ENCODE data around the gene SPRTN. TPM values are rescaled to one million over a fixed set of nuclear protein-coding genes. Genes with fewer than 3 reads are reported as not detected.
A peak's percentile ranks its signal among the peaks of the same experiment; 100 is the strongest.

SPRTN gene
- 10 to 100 TPM; 13.8 to 23.6 (median 15.2) TPM for total RNA-seq

GRCh38 chr1:231338270-231339128 lies at the start of gene SPRTN:
SPRTN (plus strand) TSS chr1:231338293; CDS start chr1:231338384, 91 bp downstream.
- Histone ChIP-seq H3K9me3 (no peaks in the 10 kb centered on the region), H3K4me3 (peak within 1 kb of the TSS; percentile 72 to 88 (median 77)), H3K4me1 (peaks cover 0 to 21% of the 10 kb centered on the region in 2 donors), H3K27me3 (no peaks in the 10 kb centered on the region), H3K27ac (peak within 1 kb of the TSS; percentile 97 to 98), H3K36me3 (no peaks in the 10 kb centered on the region)
- TF ChIP-seq POLR2A (IDR thresholded peaks at IDR 0.05) (no peak), POLR2AphosphoS5 (IDR thresholded peaks at IDR 0.05) (peak in 1 of 3 donors; percentile 21)
- no peak for DNase-seq (ENCODE audit: low spot score in 2 of 2)
- intact Hi-C loops (cut with DNase I; ENCODE audit: low total_unique reads): no loop called here

GRCh38 chr1:231295938-231296337 lies 42.2 kb upstream of the SPRTN start:
- Histone ChIP-seq H3K27me3 (no peaks in the 10 kb centered on the region), H3K36me3 (no peaks in the 10 kb centered on the region), H3K4me3 (no peak overlapping the region), H3K4me1 (no peaks in the 10 kb centered on the region), H3K9me3 (no peaks in the 10 kb centered on the region), H3K27ac (no peak overlapping the region)
- no peak for DNase-seq (ENCODE audit: low spot score in 2 of 2)
- intact Hi-C loops (cut with DNase I; ENCODE audit: low total_unique reads): no loop called here
- TF ChIP-seq POLR2AphosphoS5 (IDR thresholded peaks at IDR 0.05): no peak
- TF ChIP-seq POLR2A (IDR thresholded peaks at IDR 0.05): no peak
- no peak for TF ChIP-seq CTCF (IDR thresholded peaks at IDR 0.05)

GRCh38 chr1:231301990-231302389 lies 36.1 kb upstream of the SPRTN start:
- no peaks in the 10 kb centered on the region for H3K9me3 ChIP-seq
- no peaks in the 10 kb centered on the region for H3K27me3 ChIP-seq
- DNase-seq (ENCODE audit: low spot score in 2 of 2): no peak
- no peak overlapping the region for H3K4me3 ChIP-seq
- intact Hi-C loops (cut with DNase I; ENCODE audit: low total_unique reads): no loop called here
- no peak overlapping the region for H3K27ac ChIP-seq
- no peaks in the 10 kb centered on the region for H3K4me1 ChIP-seq
- TF ChIP-seq POLR2AphosphoS5 (IDR thresholded peaks at IDR 0.05): no peak
- no peak for TF ChIP-seq POLR2A (IDR thresholded peaks at IDR 0.05)
- no peak for TF ChIP-seq CTCF (IDR thresholded peaks at IDR 0.05)
- no peaks in the 10 kb centered on the region for H3K36me3 ChIP-seq

- no peaks in the 10 kb centered on the region for H3K4me1 ChIP-seq
- H3K9me3 ChIP-seq: no peaks in the 10 kb centered on the region
- no peak for DNase-seq (ENCODE audit: low spot score in 2 of 2)
- no peaks in the 10 kb centered on the region for H3K36me3 ChIP-seq
- intact Hi-C loops (cut with DNase I; ENCODE audit: low total_unique reads): no loop called here
- no peak overlapping the region for H3K27ac ChIP-seq
- no peaks in the 10 kb centered on the region for H3K27me3 ChIP-seq
- TF ChIP-seq POLR2AphosphoS5 (IDR thresholded peaks at IDR 0.05) (no peak), POLR2A (IDR thresholded peaks at IDR 0.05) (no peak), CTCF (IDR thresholded peaks at IDR 0.05) (no peak)
- no peak overlapping the region for H3K4me3 ChIP-seq
Measured at GRCh38 chr1:231310391-231310934, 27.6 kb upstream of the SPRTN start.

- Histone ChIP-seq H3K27me3 (no peaks in the 10 kb centered on the region), H3K4me3 (no peak overlapping the region), H3K4me1 (no peaks in the 10 kb centered on the region), H3K9me3 (no peaks in the 10 kb centered on the region), H3K27ac (no peak overlapping the region), H3K36me3 (no peaks in the 10 kb centered on the region)
- no peak for DNase-seq (ENCODE audit: low spot score in 2 of 2)
- no peak for TF ChIP-seq POLR2AphosphoS5 (IDR thresholded peaks at IDR 0.05)
- intact Hi-C loops (cut with DNase I; ENCODE audit: low total_unique reads): no loop called here
Measured at GRCh38 chr1:231311720-231312431, 26.2 kb upstream of the SPRTN start.

GRCh38 chr1:231312432-231312788 lies 25.7 kb upstream of the SPRTN start:
- no peaks in the 10 kb centered on the region for H3K27me3 ChIP-seq
- no peaks in the 10 kb centered on the region for H3K9me3 ChIP-seq
- H3K27ac ChIP-seq: no peak overlapping the region
- no peak for DNase-seq (ENCODE audit: low spot score in 2 of 2)
- no peaks in the 10 kb centered on the region for H3K36me3 ChIP-seq
- no peak for TF ChIP-seq POLR2A (IDR thresholded peaks at IDR 0.05)
- no peak for TF ChIP-seq CTCF (IDR thresholded peaks at IDR 0.05)
- TF ChIP-seq POLR2AphosphoS5 (IDR thresholded peaks at IDR 0.05): no peak
- no peak overlapping the region for H3K4me3 ChIP-seq
- intact Hi-C loops (cut with DNase I; ENCODE audit: low total_unique reads): no loop called here
- no peaks in the 10 kb centered on the region for H3K4me1 ChIP-seq

Measured in breast epithelium (tissue), 4 donors.